Activated CD4-positive, alpha-beta T cell treated with anti-CD3 and anti-CD28 coated beads for 36 hours (primary cell): ENCODE measurements around the gene FAM234A. TPM values are rescaled to one million over a fixed set of nuclear protein-coding genes. Genes with fewer than 3 reads are reported as not detected.
"Not testable (repeated sequence)": the region's sequence is repeated elsewhere in the genome, so short reads cannot be mapped to it uniquely, and the experiment has no call there.

Experiments used
- ATAC-seq: fragments of 200-7000 bp; cut with Tn5 transposase; one replicate; pipeline ENCODE4 v1.10.0; 2021; ENCODE audit warnings: mild to moderate bottlenecking, moderate library complexity
- CTCF ChIA-PET: fragments of 350-600 bp; sonication (Branson Sonifier 250); formaldehyde crosslinking; loops from one replicate; lab custom pipeline; 2021; ENCODE audit warnings: antibody characterized with exemption; lab: Charles Lee
- POLR2A ChIA-PET: fragments of 350-600 bp; sonication (Branson Sonifier 250); formaldehyde crosslinking; loops from one replicate; lab custom pipeline; 2021; ENCODE audit warnings: antibody characterized with exemption, inconsistent platforms; lab: Charles Lee
- DNase-seq: peaks from one replicate; pipeline ENCODE4 v3.0.0-alpha.2; 2020
- H3K27ac Mint-ChIP-seq: one replicate; pipeline ENCODE4 v1.8.0; 2021; ENCODE audit warnings: mixed read lengths
- H3K27me3 Mint-ChIP-seq: one replicate; pipeline ENCODE4 v1.8.0; 2021; ENCODE audit warnings: mixed read lengths
- H3K36me3 Mint-ChIP-seq: one replicate; pipeline ENCODE4 v1.8.0; 2021; ENCODE audit warnings: low read depth, mixed read lengths
- H3K4me1 Mint-ChIP-seq: one replicate; pipeline ENCODE4 v1.8.0; 2021; ENCODE audit warnings: mixed read lengths
- H3K4me3 Mint-ChIP-seq: one replicate; pipeline ENCODE4 v1.8.0; 2021; ENCODE audit warnings: mild to moderate bottlenecking, moderate library complexity, mixed read lengths
- H3K9me3 Mint-ChIP-seq: one replicate; pipeline ENCODE4 v1.8.0; 2021; ENCODE audit warnings: low read depth, mixed read lengths
- intact Hi-C, 2 experiments: fragments of 100-400 bp; cut with DNase I in 1 of 2; cut with micrococcal nuclease in 1 of 2; formaldehyde crosslinking; loops; one replicate each; pipeline versions ENCODE4 v1.14.2 to v1.15.1; 2022 to 2024; cut with DNase I, micrococcal nuclease
- total RNA-seq, 2 experiments: library from RNA; stranded (reverse); gene quantifications; one replicate each; pipeline ENCODE4 v1.2.3, GENCODE V29; 2021

Gene FAM234A
- total RNA-seq, 2 experiments from 2014 or later = 11.3 to 15.2 TPM

DNA sequence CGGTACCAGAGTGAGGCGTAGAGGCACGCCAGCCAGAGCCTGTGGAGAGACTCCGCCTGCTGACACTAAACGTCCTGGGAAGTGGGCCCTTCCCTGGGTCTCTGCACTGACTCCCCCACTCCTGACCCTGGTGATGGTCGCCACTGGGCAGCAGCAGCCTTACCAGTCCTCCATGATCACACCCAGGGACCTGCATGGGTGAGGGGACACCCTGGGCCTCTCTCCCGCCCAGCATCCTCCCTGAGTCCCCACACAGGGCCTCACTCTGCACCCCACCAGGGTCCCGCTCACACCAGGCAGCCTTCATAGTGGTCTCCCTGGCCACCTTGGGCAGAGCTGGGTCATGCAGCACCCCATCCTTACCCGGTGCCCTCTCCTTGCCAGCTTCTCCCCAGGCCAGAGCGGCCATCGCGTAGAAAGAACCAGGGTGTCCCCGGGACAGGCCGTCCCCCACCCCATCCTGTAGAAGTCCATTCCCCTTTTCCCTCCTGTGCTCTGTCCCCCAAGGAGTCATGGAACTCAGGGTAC, 30.4 kb downstream of the FAM234A start:
- H3K9me3 Mint-ChIP-seq = no peaks in the 10 kb centered on the region
- POLR2A ChIA-PET = no interaction called here
- no peak overlapping the region for H3K4me3 Mint-ChIP-seq
- DNase-seq (no peak), ATAC-seq (no peak)
- intact Hi-C loops = no loop called here
- H3K4me1 Mint-ChIP-seq = peaks cover 3% of the 10 kb centered on the region
- H3K27ac Mint-ChIP-seq = no peak overlapping the region
- peaks cover 2% of the 10 kb centered on the region for H3K36me3 Mint-ChIP-seq
- H3K27me3 Mint-ChIP-seq = no peaks in the 10 kb centered on the region
- CTCF ChIA-PET = no interaction called here

DNA sequence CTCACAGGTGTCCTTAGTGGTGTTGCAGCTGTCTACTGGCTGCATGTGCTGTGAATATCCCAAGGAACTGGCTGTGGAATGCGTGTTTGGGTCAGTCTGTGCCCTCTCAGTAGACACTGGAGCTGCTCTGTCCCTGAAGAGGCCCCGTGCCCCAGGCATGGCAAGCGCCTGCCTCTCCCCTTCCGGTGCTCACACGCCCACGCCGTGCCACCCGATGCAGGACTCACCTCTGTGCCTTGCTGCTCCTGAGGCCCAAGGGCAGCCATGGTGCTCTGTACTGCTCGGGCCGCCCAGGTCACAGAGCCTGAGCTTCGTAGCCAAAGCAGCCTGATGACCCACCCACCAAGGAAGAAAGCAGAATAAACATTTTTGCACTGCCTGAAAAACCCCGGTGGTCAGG, 31.1 kb downstream of the FAM234A start:
- ATAC-seq (peak; percentile 51), DNase-seq (peak; percentile 41)
- Mint-ChIP-seq H3K36me3 (peaks cover 2% of the 10 kb centered on the region), H3K4me1 (peaks cover 3% of the 10 kb centered on the region), H3K9me3 (no peaks in the 10 kb centered on the region), H3K27ac (no peak overlapping the region), H3K27me3 (no peaks in the 10 kb centered on the region), H3K4me3 (no peak overlapping the region)
- intact Hi-C loops = no loop called here
- CTCF ChIA-PET = no interaction called here
- POLR2A ChIA-PET = no interaction called here

DNA sequence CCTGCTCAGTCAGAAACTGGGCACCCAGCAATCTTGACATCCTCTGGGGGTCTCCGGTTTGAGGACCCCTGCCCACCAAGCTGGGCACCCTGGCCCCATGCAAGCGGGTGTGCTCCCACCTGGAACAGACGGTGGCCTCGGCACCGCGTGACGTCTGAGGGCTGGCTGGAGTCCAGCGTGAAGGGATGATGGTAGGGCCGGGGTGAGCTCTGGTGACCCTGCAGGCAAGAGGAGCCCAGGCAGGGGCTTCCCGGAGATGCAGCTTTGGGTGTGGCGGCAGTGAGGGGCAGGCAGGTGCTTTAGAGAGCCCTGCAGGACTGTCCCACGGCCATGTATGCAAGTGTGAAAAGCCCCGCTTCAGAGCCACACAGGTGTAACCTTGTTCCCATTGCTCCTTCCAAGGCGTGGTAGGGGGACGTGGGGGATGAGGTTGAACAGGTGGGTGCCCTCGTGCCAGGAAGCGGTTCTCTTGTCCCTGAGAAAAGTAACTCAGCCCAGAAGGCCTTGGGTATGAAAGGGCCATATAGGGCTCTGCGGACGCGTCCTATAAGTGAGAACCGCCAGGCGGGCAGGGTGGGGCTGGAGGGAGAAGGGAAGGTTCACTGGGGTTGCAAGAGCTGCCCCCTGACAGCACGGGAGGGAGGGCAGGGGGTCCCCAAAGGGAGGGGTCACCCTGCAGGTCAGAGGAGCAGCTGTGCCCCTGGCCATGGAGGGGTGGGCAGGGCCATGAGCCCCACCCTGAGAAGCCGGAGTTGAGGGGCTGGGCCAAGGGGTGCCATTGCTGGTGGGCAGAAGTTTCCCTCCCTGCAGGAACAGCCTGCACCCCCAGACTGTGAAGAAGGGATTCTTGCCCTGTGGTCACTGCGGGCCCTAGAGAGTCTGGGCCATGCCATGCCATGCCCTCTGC, 31.9 kb downstream of the FAM234A start:
- peaks cover 3% of the 10 kb centered on the region for H3K4me1 Mint-ChIP-seq
- ChIA-PET POLR2A (no interaction called here), CTCF (interaction anchor here (0.7 kb wide), 1 partner anchor 17 kb away, joined by 4 read pairs; the partner anchor contains the start of gene PDIA2)
- no peak for ATAC-seq
- no peak overlapping the region for H3K27ac Mint-ChIP-seq
- intact Hi-C loops = no loop called here
- H3K9me3 Mint-ChIP-seq = no peaks in the 10 kb centered on the region
- no peak overlapping the region for H3K4me3 Mint-ChIP-seq
- no peaks in the 10 kb centered on the region for H3K27me3 Mint-ChIP-seq
- H3K36me3 Mint-ChIP-seq = peaks cover 2% of the 10 kb centered on the region
- DNase-seq = no peak

DNA sequence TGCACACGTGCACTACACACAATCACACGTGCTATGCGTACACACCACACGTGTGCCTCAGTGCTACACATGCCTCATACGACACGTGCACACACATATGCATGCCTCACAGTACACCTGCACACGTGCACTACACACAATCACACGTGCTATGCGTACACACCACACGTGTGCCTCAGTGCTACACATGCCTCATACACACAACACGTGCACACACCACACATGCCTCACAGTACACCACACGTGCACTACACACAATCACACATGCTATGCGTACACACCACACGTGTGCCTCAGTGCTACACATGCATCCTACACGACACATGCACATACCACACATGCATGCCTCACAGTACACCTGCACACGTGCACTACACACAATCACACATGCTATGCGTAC, 32.9 kb downstream of the FAM234A start:
- DNase-seq, CTCF ChIA-PET, H3K4me3 Mint-ChIP-seq, intact Hi-C loops, H3K27ac Mint-ChIP-seq, H3K36me3 Mint-ChIP-seq, ATAC-seq, H3K9me3 Mint-ChIP-seq, H3K27me3 Mint-ChIP-seq, POLR2A ChIA-PET, H3K4me1 Mint-ChIP-seq: not testable (repeated sequence)

DNA sequence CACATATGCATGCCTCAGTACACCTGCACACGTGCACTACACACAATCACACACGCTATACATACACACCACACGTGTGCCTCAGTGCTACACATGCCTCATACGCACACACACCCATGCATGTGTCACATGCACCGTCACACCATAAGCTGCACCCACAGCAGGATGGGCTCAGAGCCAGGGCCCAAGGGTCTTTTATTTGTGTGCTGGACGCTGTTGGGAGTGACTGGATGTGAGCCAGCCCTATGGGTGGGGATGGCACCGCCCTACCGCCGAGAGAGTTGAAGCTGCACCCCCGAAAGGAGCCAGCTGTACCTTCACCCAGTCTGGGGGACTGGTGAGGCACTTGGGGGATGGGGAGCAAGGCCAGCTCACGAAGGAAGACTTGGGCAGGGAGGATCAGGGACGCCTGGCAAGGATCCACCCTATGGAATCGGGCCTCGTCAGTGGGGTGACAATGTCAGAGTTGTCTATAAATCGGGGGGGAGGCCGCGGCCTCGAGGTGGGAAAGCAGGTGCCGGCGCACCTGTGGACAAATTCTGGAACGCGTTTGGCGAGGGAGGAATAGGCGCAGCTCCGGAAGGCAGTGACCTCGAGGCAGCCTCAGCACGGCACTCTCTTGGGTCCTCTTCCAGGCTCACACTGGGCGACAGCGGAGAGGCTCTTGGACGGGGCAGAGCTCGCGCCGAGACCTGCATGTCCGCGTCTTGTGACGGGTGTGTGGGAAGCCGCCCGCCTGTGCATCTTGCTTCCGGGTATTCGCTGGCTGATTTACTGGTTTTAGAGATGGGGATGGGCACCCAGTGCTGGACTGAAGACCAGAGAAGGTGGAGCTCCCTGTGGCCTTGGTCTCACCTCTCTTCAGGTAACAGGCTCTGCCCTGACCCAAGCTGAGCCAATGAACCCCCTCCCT, 33.8 kb downstream of the FAM234A start:
- POLR2A ChIA-PET = no interaction called here
- Mint-ChIP-seq H3K36me3 (peaks cover 1% of the 10 kb centered on the region), H3K9me3 (no peaks in the 10 kb centered on the region), H3K27me3 (no peaks in the 10 kb centered on the region), H3K27ac (no peak overlapping the region), H3K4me1 (peaks cover 3% of the 10 kb centered on the region), H3K4me3 (no peak overlapping the region)
- ATAC-seq (no peak), DNase-seq (no peak)
- intact Hi-C loops = no loop called here
- CTCF ChIA-PET = no interaction called here

DNA sequence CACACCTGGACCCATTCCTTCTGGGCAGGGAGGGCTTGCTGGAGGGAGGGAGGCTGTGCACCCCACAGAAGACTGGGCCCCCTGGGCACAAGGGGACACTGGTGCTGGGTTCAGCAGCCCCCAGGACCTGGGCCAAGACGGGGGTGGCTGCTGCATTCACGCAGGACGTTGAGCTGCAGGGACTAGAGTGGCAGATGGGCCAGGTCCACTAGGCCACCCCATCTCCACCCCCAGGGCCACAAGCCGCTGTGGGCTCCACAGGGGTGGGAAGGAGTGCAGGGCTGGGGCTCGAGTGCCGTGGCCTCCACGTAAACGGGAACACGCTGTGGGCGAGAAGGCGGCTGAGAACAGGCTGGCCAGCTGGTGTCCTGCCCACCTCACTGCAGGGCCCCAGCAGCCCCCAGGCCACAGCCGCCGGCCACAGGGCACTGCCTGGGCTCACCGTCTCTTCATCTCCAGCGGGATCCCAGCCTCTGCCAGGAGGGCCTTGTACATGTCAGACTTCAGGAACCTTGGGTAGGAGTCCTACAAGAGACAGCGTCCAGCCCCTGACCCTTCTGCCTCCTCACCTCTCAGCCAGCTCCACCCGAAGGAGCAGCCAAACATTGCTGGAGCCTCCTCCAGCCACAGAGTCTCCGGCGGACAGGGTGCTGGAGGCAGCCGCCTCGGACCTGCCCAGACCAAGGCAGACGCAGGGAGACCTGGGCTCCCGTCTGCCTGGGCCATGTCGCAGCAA, 34.6 kb downstream of the FAM234A start:
- ATAC-seq (no peak), DNase-seq (no peak)
- intact Hi-C loops = no loop called here
- ChIA-PET POLR2A (no interaction called here), CTCF (no interaction called here)
- Mint-ChIP-seq H3K4me1 (peaks cover 3% of the 10 kb centered on the region), H3K27ac (no peak overlapping the region), H3K36me3 (no peaks in the 10 kb centered on the region), H3K4me3 (no peak overlapping the region), H3K9me3 (no peaks in the 10 kb centered on the region), H3K27me3 (peaks cover 1% of the 10 kb centered on the region)

DNA sequence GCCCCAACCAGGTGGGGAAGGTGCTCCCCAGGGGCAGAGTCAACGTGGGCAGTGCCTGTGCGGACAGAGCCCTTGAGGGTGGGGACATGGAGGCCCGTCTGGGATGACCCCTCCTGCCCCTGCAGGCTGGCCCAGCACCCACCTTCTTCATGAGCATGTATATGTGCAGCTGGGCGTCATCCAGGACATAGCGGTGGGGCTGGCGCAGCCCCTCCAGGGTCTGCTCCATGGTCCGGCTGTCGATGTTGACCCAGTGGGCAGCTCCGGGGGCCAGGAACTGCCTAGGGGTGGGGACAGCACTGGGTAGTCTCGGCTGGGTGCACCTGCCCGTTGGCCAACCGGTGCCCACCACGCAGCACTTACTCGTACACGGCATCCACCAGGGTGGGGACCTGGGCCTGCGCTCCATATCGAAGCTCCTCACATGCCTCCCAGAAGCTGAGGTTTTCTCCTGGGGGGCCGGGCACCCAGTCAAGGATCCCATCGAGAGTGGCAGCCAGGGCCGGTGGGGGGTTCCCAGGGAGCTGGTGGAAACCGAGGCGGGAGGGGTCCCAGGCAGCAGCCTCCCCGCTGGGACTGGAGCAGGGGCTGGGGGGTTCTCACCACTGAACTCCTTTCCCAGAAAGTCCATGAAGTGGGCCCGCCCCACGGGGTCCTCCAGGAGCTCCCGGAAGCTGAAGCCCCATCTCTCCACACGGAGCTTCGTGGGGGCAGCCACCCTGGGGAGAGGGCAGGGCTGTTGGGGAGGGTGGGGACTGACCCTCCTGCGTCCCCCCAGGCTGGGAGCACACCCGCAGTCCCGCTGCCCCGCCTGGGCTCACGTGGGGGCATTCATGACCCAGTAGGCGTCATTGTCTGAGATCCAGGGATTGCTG, 36.0 kb downstream of the FAM234A start:
- intact Hi-C loops = no loop called here
- ATAC-seq (no peak), DNase-seq (no peak)
- Mint-ChIP-seq H3K9me3 (no peaks in the 10 kb centered on the region), H3K27me3 (peaks cover 4% of the 10 kb centered on the region), H3K4me3 (no peak overlapping the region), H3K36me3 (no peaks in the 10 kb centered on the region), H3K4me1 (peaks cover 3% of the 10 kb centered on the region), H3K27ac (no peak overlapping the region)
- ChIA-PET POLR2A (no interaction called here), CTCF (no interaction called here)

DNA sequence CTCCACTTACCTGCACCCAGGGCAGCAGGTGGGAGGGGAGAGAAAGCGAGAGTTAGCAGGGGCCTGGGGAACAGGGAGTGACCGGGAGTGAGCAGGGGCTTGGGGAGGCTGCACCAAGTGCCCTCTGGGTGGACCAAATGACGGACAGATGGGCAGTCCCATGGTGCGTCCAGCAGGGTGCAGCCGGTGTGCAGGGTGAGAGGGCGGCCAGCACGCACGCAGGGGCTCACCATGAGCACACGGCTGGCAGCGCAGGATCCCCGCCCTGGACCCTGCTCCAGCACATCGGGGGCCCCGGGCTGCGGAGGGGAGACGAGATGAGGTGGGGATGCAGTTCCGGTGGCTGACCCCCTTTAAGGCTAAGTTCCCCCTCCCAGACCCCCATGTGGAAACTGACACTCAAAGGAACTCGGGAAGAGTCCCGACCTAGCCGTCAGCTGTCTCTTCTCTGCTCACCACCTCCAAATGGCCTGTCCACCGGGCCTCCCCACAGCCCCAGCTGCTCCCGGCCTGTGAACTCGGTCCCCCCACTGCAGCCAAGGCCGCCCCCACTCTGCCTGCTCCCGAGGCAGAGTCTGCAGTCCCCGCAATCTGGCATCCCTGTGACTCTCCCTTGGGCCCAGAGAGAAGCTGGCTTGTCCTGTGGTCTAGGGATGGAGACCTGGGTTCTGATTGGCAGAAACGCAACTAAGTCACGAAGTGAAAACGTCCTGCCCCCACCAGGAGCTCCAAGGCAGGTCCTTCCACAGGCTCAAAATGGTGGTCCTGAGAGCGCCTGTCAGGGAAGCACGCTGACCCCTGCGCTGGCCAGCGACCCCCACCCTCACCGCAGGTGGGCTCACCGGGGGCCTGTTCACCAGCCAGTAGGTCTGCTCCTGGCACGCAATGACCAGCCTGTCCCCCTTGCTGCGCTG, 38.3 kb downstream of the FAM234A start:
- H3K27ac Mint-ChIP-seq = no peak overlapping the region
- H3K27me3 Mint-ChIP-seq = peaks cover 14% of the 10 kb centered on the region
- POLR2A ChIA-PET = no interaction called here
- DNase-seq (no peak), ATAC-seq (no peak)
- no peaks in the 10 kb centered on the region for H3K9me3 Mint-ChIP-seq
- intact Hi-C loops = no loop called here
- no peaks in the 10 kb centered on the region for H3K36me3 Mint-ChIP-seq
- CTCF ChIA-PET = no interaction called here
- no peak overlapping the region for H3K4me3 Mint-ChIP-seq
- H3K4me1 Mint-ChIP-seq = no peaks in the 10 kb centered on the region

DNA sequence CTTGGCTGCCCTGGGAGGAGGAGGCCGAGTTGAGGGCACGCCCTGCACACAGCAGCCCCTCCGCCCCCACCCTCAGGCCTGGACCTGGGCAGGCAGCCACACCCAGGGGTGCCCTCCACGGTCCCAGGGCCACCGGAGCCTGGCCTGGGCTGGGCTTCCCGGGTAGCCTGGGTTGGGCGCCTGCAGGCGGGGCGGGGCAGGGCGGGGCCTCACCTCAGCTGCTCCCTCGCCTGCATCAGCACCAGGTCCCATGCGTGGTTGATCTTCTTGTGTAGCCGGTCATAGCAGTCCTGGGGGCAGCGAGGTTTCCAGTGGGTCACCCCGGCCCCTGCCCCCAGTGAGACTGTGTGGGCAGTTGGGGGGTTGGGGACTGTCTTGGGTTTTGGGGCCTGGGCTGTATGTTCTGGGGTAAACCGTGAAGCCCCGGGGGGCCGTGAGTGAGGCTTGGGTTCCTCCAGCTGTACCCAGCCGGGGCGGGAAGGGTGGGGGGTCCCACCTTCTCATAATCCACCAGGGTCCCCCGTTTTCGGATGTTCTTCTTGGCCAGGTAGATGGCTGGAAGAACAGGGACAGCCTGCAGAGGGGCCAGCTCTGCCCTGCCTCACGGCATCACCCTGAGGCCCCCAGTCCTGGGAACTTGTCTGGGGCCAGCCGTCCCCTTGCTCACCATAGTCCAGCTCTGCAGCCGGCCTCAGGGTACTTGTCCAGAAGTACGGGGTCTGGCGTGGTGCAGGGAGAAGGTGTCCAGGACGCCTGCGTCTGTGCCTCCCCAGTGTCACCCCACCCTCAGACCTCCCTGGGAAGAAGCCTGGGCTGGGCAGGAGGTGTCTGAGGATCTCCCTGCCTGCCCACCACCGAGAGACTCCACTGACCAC, 39.2 kb downstream of the FAM234A start:
- no peak for ATAC-seq
- DNase-seq = no peak
- no peak overlapping the region for H3K4me3 Mint-ChIP-seq
- POLR2A ChIA-PET = no interaction called here
- intact Hi-C loops = no loop called here
- H3K27ac Mint-ChIP-seq = no peak overlapping the region
- no peaks in the 10 kb centered on the region for H3K4me1 Mint-ChIP-seq
- H3K9me3 Mint-ChIP-seq = no peaks in the 10 kb centered on the region
- no peaks in the 10 kb centered on the region for H3K36me3 Mint-ChIP-seq
- CTCF ChIA-PET = no interaction called here
- H3K27me3 Mint-ChIP-seq = peaks cover 15% of the 10 kb centered on the region
